H1 (cell line): Measurements from ENCODE around the gene LRRC61.

Experiments used
- ASH2L ChIP-seq: fragments of 200-600, 300-600 bp; sonication (generic); IDR thresholded peaks from one replicate; pipeline ENCODE4 v1.7.1; 2017; ENCODE audit warnings: low read length
- EP300 ChIP-seq, 2 experiments: IDR thresholded peaks; 1 replicate in 1 of 2; 2 replicates in 1 of 2; pipeline ENCODE4 v1.6.1; 2011 to 2012; ENCODE audit warnings: low read depth in 2 of 2, low read length in 2 of 2, mild to moderate bottlenecking in 2 of 2, borderline replicate concordance in 1 of 2, inconsistent platforms in 1 of 2, moderate library complexity in 1 of 2
- EZH2 ChIP-seq: fragments of 200-600 bp; sonication (generic); IDR thresholded peaks from 2 replicates; pipeline ENCODE4 v1.7.1; 2012; ENCODE audit warnings: low read depth, mild to moderate bottlenecking, moderate library complexity, low read length, inconsistent platforms; ENCODE audit not compliant: severe bottlenecking
- MAFK ChIP-seq: IDR thresholded peaks from 2 replicates; pipeline ENCODE4 v1.6.1; 2012; ENCODE audit warnings: low read depth, mild to moderate bottlenecking, improper control_type of control experiment, low read length
- USF2 ChIP-seq: IDR thresholded peaks from 2 replicates; pipeline ENCODE4 v1.6.1; 2011; ENCODE audit warnings: low read length, improper control_type of control experiment

- TF ChIP-seq USF2 (no peak), EP300 (IDR thresholded peaks at IDR 0.05; ENCODE audit: borderline replicate concordance in 1 of 2, low read depth in 2 of 2, low read length in 2 of 2) (no peak), MAFK (no peak), ASH2L (no peak), EZH2 (no peak)
Observed at GRCh38 chr7:150360363-150361058, 37.4 kb downstream of the LRRC61 start.
